Adipocyte (in vitro differentiated cells): ENCODE measurements around the gene ITM2B.

Experiments used
- DNase-seq: peaks from one replicate; pipeline ENCODE4 v3.0.0-alpha.2; 2015; ENCODE audit warnings: low read depth
- H3K27me3 ChIP-seq: replicated peaks from 2 replicates; pipeline ENCODE4 v1.7.0; 2013; ENCODE audit warnings: mild to moderate bottlenecking, low read length, moderate library complexity; ENCODE audit not compliant: control insufficient read depth, insufficient read depth
- H3K36me3 ChIP-seq: 2 replicates; pipeline ENCODE4 v1.7.0; 2013; ENCODE audit warnings: low read length, mild to moderate bottlenecking, moderate library complexity; ENCODE audit not compliant: control insufficient read depth, insufficient read depth, severe bottlenecking
- H3K4me1 ChIP-seq: 2 replicates; pipeline ENCODE4 v1.7.0; 2013; ENCODE audit warnings: mild to moderate bottlenecking, low read length, moderate library complexity; ENCODE audit not compliant: control insufficient read depth, insufficient read depth
- H3K4me3 ChIP-seq: 2 replicates; pipeline ENCODE4 v1.7.0; 2013; ENCODE audit warnings: mild to moderate bottlenecking, low read length, moderate library complexity
- H3K9ac ChIP-seq: 2 replicates; pipeline ENCODE4 v1.7.0; 2013; ENCODE audit warnings: mild to moderate bottlenecking, low read length, moderate library complexity
- H3K9me3 ChIP-seq: 2 replicates; pipeline ENCODE4 v1.7.0; 2013; ENCODE audit warnings: mild to moderate bottlenecking, low read length, moderate library complexity; ENCODE audit not compliant: control insufficient read depth

The ITM2B gene

DNA sequence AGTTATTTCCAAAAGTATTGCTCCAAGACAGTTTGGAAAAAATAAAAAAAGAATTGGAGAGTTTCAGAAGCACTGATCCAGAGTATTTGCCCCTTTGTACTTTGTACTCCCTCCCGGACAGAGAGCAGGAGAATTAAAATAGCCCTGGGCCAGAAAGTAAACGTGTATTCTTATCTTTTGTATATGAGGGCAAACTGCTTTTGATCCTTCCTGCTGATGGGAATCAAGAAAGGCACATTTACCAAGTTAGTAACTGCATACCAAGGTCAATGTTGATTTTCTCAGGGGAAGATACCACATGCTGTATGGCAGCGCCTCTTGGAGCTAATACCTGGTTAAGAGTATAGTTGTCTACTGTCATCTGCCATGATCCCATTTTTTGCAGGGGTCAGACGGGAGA, 59.6 kb downstream of the ITM2B start:
- Histone ChIP-seq H3K9me3 (no peaks in the 10 kb centered on the region), H3K36me3 (no peaks in the 10 kb centered on the region), H3K27me3 (no peaks in the 10 kb centered on the region), H3K4me3 (no peak overlapping the region), H3K4me1 (peaks cover 13% of the 10 kb centered on the region), H3K9ac (no peak overlapping the region)
- DNase-seq: no peak

DNA sequence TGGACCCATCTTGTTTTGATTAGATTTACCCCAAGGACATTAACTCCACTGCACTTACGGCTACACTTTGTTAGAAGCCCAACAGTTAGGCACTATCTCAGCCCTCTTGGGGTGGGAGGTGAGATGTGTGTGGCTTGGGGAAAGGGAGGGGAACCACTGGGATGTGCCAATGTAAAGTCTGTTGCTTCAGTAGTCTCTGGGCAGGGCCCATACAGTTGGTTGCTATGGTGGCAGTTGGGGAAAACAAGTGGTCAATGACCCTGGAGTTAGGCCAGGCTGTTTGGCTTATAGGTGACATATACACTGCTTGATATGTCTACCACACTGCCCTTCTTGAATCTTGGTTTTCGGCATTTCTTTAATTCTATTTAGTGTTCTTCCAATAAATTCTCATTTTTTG, 61.6 kb downstream of the ITM2B start:
- H3K27me3 ChIP-seq: no peaks in the 10 kb centered on the region
- DNase-seq: no peak

DNA sequence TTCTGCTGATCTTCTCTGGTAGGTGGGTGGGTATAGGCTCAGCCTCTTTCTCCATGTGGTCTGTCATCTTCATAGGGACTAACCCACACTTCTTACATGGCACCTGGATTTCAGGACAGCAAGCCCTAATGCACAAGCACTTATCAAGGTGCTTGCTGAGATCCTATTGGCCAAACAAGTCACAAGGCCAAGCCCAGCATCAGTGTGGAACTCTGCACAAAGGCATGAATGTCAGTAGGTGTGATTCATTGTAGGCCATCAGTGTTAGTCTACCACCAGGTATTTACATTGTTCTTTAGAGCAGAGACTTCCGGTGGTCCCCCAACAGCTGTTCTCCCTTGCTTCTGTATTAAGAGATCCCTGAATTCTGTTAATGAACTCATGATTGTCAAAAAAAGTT, 62.3 kb downstream of the ITM2B start:
- no peaks in the 10 kb centered on the region for H3K27me3 ChIP-seq
- no peaks in the 10 kb centered on the region for H3K9me3 ChIP-seq
- no peak overlapping the region for H3K4me3 ChIP-seq

More for the DNA sequence above, 61.6 kb downstream of the ITM2B start:
- Histone ChIP-seq H3K4me3 (no peak overlapping the region), H3K4me1 (peaks cover 13% of the 10 kb centered on the region), H3K9me3 (no peaks in the 10 kb centered on the region), H3K36me3 (no peaks in the 10 kb centered on the region), H3K9ac (no peak overlapping the region)

DNA sequence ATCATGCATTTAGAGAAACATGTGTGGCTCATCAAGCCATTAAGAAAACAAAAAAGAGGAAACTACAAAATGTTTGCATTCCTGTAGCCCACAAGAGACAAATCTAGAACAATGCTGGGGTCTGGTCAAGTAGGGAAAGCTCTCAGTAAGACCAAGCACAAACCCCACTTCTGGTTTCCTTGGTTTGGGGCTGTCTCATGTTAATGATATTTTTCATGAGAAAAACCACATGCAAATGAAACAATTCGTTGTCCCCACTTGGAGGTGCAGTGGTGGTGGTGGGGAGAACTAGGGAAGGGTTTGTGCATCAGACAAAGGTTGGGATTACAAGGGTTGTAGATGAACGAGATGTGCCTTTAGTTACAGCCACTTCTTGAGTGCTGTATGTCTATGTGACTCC, 63.5 kb downstream of the ITM2B start:
- DNase-seq: no peak
- Histone ChIP-seq H3K36me3 (no peaks in the 10 kb centered on the region), H3K4me3 (no peak overlapping the region), H3K27me3 (no peaks in the 10 kb centered on the region), H3K4me1 (peaks cover 7% of the 10 kb centered on the region), H3K9me3 (no peaks in the 10 kb centered on the region), H3K9ac (no peak overlapping the region)

More for the DNA sequence above, 62.3 kb downstream of the ITM2B start:
- H3K4me1 ChIP-seq: peaks cover 13% of the 10 kb centered on the region
- H3K36me3 ChIP-seq: no peaks in the 10 kb centered on the region
- no peak overlapping the region for H3K9ac ChIP-seq
- DNase-seq: no peak

DNA sequence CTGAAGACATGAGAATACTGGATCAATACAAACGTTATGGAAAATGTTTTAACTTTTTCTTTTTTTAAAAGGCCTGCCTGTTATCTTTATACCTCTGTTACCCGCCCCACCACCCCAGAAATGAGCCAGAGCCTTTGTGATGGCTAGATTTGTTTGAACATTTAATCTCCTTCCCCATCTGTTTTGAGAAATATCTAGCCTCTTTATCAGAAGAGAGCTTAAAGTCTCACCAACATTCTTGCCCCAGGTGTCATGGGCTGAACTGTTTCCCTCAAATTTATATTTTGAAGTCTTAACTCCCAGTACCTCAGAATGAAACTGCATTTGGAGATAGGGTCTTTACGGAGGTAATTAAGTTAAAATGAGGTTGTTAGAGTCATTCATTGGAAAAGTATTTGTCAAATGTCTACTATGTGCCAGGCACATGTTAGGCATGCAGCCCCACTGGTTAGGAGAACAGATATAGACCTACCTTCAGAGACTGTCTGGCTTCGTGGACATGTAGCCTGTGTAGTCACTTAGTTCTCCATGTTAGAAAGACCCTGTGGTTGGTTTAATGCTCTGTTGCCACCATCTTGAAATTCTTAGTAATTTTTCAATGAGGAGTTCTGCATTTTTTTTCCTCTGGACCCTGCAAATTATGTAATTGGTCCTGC, 64.3 kb downstream of the ITM2B start:
- Histone ChIP-seq H3K36me3 (no peaks in the 10 kb centered on the region), H3K27me3 (no peaks in the 10 kb centered on the region), H3K4me3 (no peak overlapping the region), H3K9ac (no peak overlapping the region), H3K9me3 (no peaks in the 10 kb centered on the region), H3K4me1 (peaks cover under 1% of the 10 kb centered on the region)
- DNase-seq: no peak

DNA sequence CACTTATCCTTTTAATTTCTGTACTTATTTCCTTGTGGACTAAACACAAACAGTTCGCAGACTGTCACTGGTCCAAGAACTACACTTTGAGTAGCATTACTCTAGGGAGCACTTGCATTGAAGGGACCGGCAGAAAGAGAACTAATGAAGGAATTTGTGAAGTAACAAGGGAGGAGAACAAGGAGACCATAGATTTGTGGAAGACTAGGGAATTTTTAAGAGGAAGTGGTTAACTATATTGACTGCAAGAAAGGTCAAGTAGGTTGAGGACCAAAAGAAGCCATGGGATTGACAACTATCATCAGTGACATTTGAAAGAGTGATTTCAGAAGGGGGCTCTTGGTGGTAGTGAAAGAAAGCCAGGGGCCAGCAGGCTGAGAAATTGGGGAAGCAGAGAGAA, 66.6 kb downstream of the ITM2B start:
- DNase-seq: no peak
- Histone ChIP-seq H3K4me3 (no peak overlapping the region), H3K9me3 (no peaks in the 10 kb centered on the region), H3K4me1 (peaks cover 6% of the 10 kb centered on the region), H3K9ac (no peak overlapping the region), H3K36me3 (no peaks in the 10 kb centered on the region), H3K27me3 (no peaks in the 10 kb centered on the region)

DNA sequence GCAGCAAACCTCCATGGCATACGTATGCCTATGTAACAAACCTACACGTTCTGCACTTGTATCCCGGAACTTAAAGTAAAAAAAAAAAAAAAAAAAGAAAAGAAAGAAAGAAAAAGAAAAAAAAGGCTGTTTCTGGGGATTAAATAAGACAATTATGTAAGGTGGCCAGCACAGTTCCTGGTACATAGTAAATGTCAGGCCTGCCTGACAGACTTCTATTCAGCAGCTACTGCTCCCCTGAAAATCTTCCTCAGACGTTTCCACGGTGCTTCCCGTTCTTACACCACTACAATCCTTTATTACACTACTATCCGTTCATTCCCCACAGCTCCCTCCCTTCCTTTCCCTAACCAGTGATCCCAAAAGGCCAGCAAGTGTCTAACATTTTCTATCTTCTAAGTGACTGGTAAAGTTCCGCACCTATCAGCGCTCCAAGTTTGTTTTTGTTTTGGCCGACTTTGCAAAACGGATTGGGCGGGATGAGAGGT, 69.9 kb downstream of the ITM2B start:
- peaks cover 18% of the 10 kb centered on the region for H3K4me1 ChIP-seq
- H3K9me3 ChIP-seq: no peaks in the 10 kb centered on the region
- no peak for DNase-seq
- peak overlapping the region; percentile 96 for H3K4me3 ChIP-seq
- peaks cover 1% of the 10 kb centered on the region for H3K36me3 ChIP-seq
- H3K27me3 ChIP-seq: no peaks in the 10 kb centered on the region
- H3K9ac ChIP-seq: peak overlapping the region; percentile 98

DNA sequence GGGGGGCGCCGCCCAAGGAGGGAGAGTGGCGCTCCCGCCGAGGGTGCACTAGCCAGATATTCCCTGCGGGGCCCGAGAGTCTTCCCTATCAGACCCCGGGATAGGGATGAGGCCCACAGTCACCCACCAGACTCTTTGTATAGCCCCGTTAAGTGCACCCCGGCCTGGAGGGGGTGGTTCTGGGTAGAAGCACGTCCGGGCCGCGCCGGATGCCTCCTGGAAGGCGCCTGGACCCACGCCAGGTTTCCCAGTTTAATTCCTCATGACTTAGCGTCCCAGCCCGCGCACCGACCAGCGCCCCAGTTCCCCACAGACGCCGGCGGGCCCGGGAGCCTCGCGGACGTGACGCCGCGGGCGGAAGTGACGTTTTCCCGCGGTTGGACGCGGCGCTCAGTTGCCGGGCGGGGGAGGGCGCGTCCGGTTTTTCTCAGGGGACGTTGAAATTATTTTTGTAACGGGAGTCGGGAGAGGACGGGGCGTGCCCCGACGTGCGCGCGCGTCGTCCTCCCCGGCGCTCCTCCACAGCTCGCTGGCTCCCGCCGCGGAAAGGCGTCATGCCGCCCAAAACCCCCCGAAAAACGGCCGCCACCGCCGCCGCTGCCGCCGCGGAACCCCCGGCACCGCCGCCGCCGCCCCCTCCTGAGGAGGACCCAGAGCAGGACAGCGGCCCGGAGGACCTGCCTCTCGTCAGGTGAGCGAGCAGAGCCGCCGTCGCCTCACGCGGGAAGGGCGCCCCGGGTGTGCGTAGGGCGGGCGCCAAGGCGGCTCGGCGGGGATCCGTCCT, 70.5 kb downstream of the ITM2B start, which contains the start of gene RB1:
TSS of gene RB1 (plus strand) at position 393 of the 784 bp plus-strand sequence. CDS start at position 555, 162 bp downstream.
- Histone ChIP-seq H3K4me1 (peaks cover 18% of the 10 kb centered on the region), H3K9me3 (no peaks in the 10 kb centered on the region), H3K36me3 (peaks cover 3% of the 10 kb centered on the region), H3K9ac (peak within 1 kb of the TSS; percentile 98), H3K27me3 (no peaks in the 10 kb centered on the region), H3K4me3 (peak within 1 kb of the TSS; percentile 96)
- peak; percentile 97 for DNase-seq

DNA sequence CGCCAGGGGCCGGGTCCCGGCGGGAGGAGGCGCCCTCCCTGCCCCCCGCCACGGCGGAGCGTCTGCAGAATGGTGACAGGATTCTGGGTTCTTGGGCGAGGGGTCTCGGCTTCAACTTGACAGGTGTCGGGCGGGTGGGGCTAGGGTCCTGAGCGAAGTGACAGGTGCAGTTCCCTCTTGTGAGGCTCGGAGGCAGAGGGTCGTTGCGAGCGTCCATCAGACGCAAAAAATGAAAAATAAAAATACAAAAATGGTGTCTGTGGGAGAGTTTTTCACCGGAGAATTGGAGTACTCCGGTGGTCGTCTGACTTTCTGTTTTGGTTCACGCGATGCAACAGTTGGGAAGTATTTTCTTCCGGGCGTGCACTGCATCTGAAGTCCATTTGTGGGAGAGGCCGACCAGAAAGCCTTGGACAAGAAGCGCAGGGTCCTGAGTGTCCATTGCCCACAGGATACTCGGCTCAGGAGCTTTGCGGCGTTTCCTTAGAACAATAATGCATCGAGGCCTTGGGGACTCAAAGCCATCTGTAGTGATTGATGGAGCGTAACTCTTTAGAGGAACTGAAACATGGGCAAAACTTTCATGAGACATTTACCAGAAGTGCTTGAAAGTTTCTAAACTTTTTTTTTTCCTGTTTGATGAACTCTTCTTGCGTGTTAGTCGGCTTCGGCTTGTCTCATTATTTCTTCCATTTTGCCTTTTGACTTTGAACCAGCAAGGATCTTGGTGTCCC, 71.3 kb downstream of the ITM2B start:
- peaks cover 18% of the 10 kb centered on the region for H3K4me1 ChIP-seq
- H3K36me3 ChIP-seq: peaks cover 3% of the 10 kb centered on the region
- peak overlapping the region; percentile 98 for H3K9ac ChIP-seq
- no peaks in the 10 kb centered on the region for H3K9me3 ChIP-seq
- DNase-seq: peak; percentile 78
- peak overlapping the region; percentile 96 for H3K4me3 ChIP-seq
- no peaks in the 10 kb centered on the region for H3K27me3 ChIP-seq

DNA sequence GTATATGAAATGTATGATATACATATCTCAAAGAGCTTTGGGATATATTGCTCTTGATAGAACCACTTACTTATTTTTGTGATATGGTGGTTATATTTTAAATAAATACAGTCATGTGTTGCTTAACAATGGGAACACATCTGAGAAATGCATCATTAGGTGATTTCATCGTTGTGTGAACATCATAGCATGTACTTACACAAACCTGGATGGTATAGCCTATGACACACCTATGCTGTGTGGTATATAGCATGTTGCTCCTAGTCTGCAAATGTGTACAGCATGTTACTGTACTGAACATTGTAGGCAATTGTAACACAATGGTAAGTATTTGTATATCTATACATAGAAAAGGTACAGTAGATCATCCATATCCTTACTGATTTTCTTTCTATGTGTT, 78.2 kb downstream of the ITM2B start:
- H3K4me1 ChIP-seq: no peaks in the 10 kb centered on the region
- no peaks in the 10 kb centered on the region for H3K9me3 ChIP-seq
- no peak overlapping the region for H3K9ac ChIP-seq
- no peaks in the 10 kb centered on the region for H3K27me3 ChIP-seq
- DNase-seq: no peak
- no peak overlapping the region for H3K4me3 ChIP-seq
- peaks cover 8% of the 10 kb centered on the region for H3K36me3 ChIP-seq
